ENCODE data around the gene LPCAT4. TPM values are rescaled to one million over a fixed set of nuclear protein-coding genes. Genes with fewer than 3 reads are reported as not detected.

LPCAT4 gene
- total RNA-seq, 1 donor from 2014 or later = 3.1 TPM

- H3K4me3 ChIP-seq (ENCODE audit: low read length in 3 of 3) = no peak overlapping the region
- H3K9me3 ChIP-seq (ENCODE audit: control insufficient read depth in 3 of 3, low read length in 3 of 3) = no peaks in the 10 kb centered on the region
- no peaks in the 10 kb centered on the region for H3K27me3 ChIP-seq (ENCODE audit: control insufficient read depth in 3 of 3, insufficient read depth in 3 of 3, low read length in 3 of 3)
- peaks cover 14 to 15% (median 14%) of the 10 kb centered on the region in 3 donors for H3K4me1 ChIP-seq (ENCODE audit: control insufficient read depth in 3 of 3, insufficient read depth in 3 of 3, low read length in 3 of 3)
- no peak overlapping the region for H3K27ac ChIP-seq (ENCODE audit: low read depth, low read length)
- H3K36me3 ChIP-seq (ENCODE audit: control insufficient read depth in 3 of 3, insufficient read depth in 3 of 3, low read length in 3 of 3) = peaks cover 13 to 36% (median 16%) of the 10 kb centered on the region in 3 donors
- H3K9ac ChIP-seq (ENCODE audit: low read depth in 1 of 3, low read length in 3 of 3) = no peak overlapping the region
These were observed 4.8 kb downstream of the LPCAT4 start for GRCh38 chr15:34362047-34362773.

- Histone ChIP-seq H3K4me3 (ENCODE audit: low read length in 3 of 3) (no peak overlapping the region), H3K9ac (ENCODE audit: low read depth in 1 of 3, low read length in 3 of 3) (peak overlapping the region in 1 of 3 donors; percentile 51), H3K36me3 (ENCODE audit: control insufficient read depth in 3 of 3, insufficient read depth in 3 of 3, low read length in 3 of 3) (peaks cover 16 to 41% (median 16%) of the 10 kb centered on the region in 3 donors), H3K27me3 (ENCODE audit: control insufficient read depth in 3 of 3, insufficient read depth in 3 of 3, low read length in 3 of 3) (no peaks in the 10 kb centered on the region), H3K9me3 (ENCODE audit: control insufficient read depth in 3 of 3, low read length in 3 of 3) (no peaks in the 10 kb centered on the region), H3K4me1 (ENCODE audit: control insufficient read depth in 3 of 3, insufficient read depth in 3 of 3, low read length in 3 of 3) (peaks cover 14 to 15% (median 14%) of the 10 kb centered on the region in 3 donors), H3K27ac (ENCODE audit: low read depth, low read length) (no peak overlapping the region)
These were observed 5.7 kb downstream of the LPCAT4 start for GRCh38 chr15:34361278-34361677.

- H3K27ac ChIP-seq (ENCODE audit: low read depth, low read length) = no peak overlapping the region
- no peaks in the 10 kb centered on the region for H3K27me3 ChIP-seq (ENCODE audit: control insufficient read depth in 3 of 3, insufficient read depth in 3 of 3, low read length in 3 of 3)
- H3K9ac ChIP-seq (ENCODE audit: low read depth in 1 of 3, low read length in 3 of 3) = no peak overlapping the region
- peaks cover 16 to 49% (median 17%) of the 10 kb centered on the region in 3 donors for H3K36me3 ChIP-seq (ENCODE audit: control insufficient read depth in 3 of 3, insufficient read depth in 3 of 3, low read length in 3 of 3)
- H3K9me3 ChIP-seq (ENCODE audit: control insufficient read depth in 3 of 3, low read length in 3 of 3) = no peaks in the 10 kb centered on the region
- H3K4me1 ChIP-seq (ENCODE audit: control insufficient read depth in 3 of 3, insufficient read depth in 3 of 3, low read length in 3 of 3) = peaks cover 5 to 6% (median 5%) of the 10 kb centered on the region in 3 donors
- H3K4me3 ChIP-seq (ENCODE audit: low read length in 3 of 3) = no peak overlapping the region
These were observed 6.7 kb downstream of the LPCAT4 start for GRCh38 chr15:34360298-34360697.

GRCh38 chr15:34359416-34359815, 7.6 kb downstream of the LPCAT4 start:
- Histone ChIP-seq H3K27me3 (ENCODE audit: control insufficient read depth in 3 of 3, insufficient read depth in 3 of 3, low read length in 3 of 3) (no peaks in the 10 kb centered on the region), H3K27ac (ENCODE audit: low read depth, low read length) (no peak overlapping the region), H3K4me3 (ENCODE audit: low read length in 3 of 3) (no peak overlapping the region), H3K9me3 (ENCODE audit: control insufficient read depth in 3 of 3, low read length in 3 of 3) (no peaks in the 10 kb centered on the region), H3K36me3 (ENCODE audit: control insufficient read depth in 3 of 3, insufficient read depth in 3 of 3, low read length in 3 of 3) (peaks cover 20 to 49% (median 21%) of the 10 kb centered on the region in 3 donors), H3K9ac (ENCODE audit: low read depth in 1 of 3, low read length in 3 of 3) (no peak overlapping the region), H3K4me1 (ENCODE audit: control insufficient read depth in 3 of 3, insufficient read depth in 3 of 3, low read length in 3 of 3) (peaks cover 0 to 5% (median 5%) of the 10 kb centered on the region in 3 donors)

GRCh38 chr15:34358948-34359347, 8.0 kb downstream of the LPCAT4 start:
- Histone ChIP-seq H3K9me3 (ENCODE audit: control insufficient read depth in 3 of 3, low read length in 3 of 3) (no peaks in the 10 kb centered on the region), H3K4me3 (ENCODE audit: low read length in 3 of 3) (no peak overlapping the region)

GRCh38 chr15:34358367-34358766, 8.6 kb downstream of the LPCAT4 start:
- H3K27ac ChIP-seq (ENCODE audit: low read depth, low read length) = no peak overlapping the region
- no peak overlapping the region for H3K9ac ChIP-seq (ENCODE audit: low read depth in 1 of 3, low read length in 3 of 3)
- no peaks in the 10 kb centered on the region for H3K9me3 ChIP-seq (ENCODE audit: control insufficient read depth in 3 of 3, low read length in 3 of 3)
- no peak overlapping the region for H3K4me3 ChIP-seq (ENCODE audit: low read length in 3 of 3)
- H3K36me3 ChIP-seq (ENCODE audit: control insufficient read depth in 3 of 3, insufficient read depth in 3 of 3, low read length in 3 of 3) = peaks cover 19 to 49% (median 20%) of the 10 kb centered on the region in 3 donors
- peaks cover 0 to 5% (median 5%) of the 10 kb centered on the region in 3 donors for H3K4me1 ChIP-seq (ENCODE audit: control insufficient read depth in 3 of 3, insufficient read depth in 3 of 3, low read length in 3 of 3)
- no peaks in the 10 kb centered on the region for H3K27me3 ChIP-seq (ENCODE audit: control insufficient read depth in 3 of 3, insufficient read depth in 3 of 3, low read length in 3 of 3)

More at GRCh38 chr15:34358948-34359347, 8.0 kb downstream of the LPCAT4 start:
- Histone ChIP-seq H3K27ac (ENCODE audit: low read depth, low read length) (no peak overlapping the region), H3K36me3 (ENCODE audit: control insufficient read depth in 3 of 3, insufficient read depth in 3 of 3, low read length in 3 of 3) (peaks cover 19 to 49% (median 20%) of the 10 kb centered on the region in 3 donors), H3K4me1 (ENCODE audit: control insufficient read depth in 3 of 3, insufficient read depth in 3 of 3, low read length in 3 of 3) (peaks cover 0 to 5% (median 5%) of the 10 kb centered on the region in 3 donors), H3K27me3 (ENCODE audit: control insufficient read depth in 3 of 3, insufficient read depth in 3 of 3, low read length in 3 of 3) (no peaks in the 10 kb centered on the region), H3K9ac (ENCODE audit: low read depth in 1 of 3, low read length in 3 of 3) (no peak overlapping the region)

GRCh38 chr15:34357653-34358052, 9.3 kb downstream of the LPCAT4 start:
- peaks cover 0 to 5% (median 5%) of the 10 kb centered on the region in 3 donors for H3K4me1 ChIP-seq (ENCODE audit: control insufficient read depth in 3 of 3, insufficient read depth in 3 of 3, low read length in 3 of 3)
- no peak overlapping the region for H3K27ac ChIP-seq (ENCODE audit: low read depth, low read length)
- no peaks in the 10 kb centered on the region for H3K9me3 ChIP-seq (ENCODE audit: control insufficient read depth in 3 of 3, low read length in 3 of 3)
- H3K4me3 ChIP-seq (ENCODE audit: low read length in 3 of 3) = no peak overlapping the region
- H3K9ac ChIP-seq (ENCODE audit: low read depth in 1 of 3, low read length in 3 of 3) = no peak overlapping the region
- no peaks in the 10 kb centered on the region for H3K27me3 ChIP-seq (ENCODE audit: control insufficient read depth in 3 of 3, insufficient read depth in 3 of 3, low read length in 3 of 3)
- H3K36me3 ChIP-seq (ENCODE audit: control insufficient read depth in 3 of 3, insufficient read depth in 3 of 3, low read length in 3 of 3) = peaks cover 19 to 46% (median 20%) of the 10 kb centered on the region in 3 donors

- Histone ChIP-seq H3K4me3 (ENCODE audit: low read length in 3 of 3) (no peak overlapping the region), H3K9me3 (ENCODE audit: control insufficient read depth in 3 of 3, low read length in 3 of 3) (no peaks in the 10 kb centered on the region), H3K36me3 (ENCODE audit: control insufficient read depth in 3 of 3, insufficient read depth in 3 of 3, low read length in 3 of 3) (peaks cover 15 to 34% (median 17%) of the 10 kb centered on the region in 3 donors), H3K4me1 (ENCODE audit: control insufficient read depth in 3 of 3, insufficient read depth in 3 of 3, low read length in 3 of 3) (no peaks in the 10 kb centered on the region), H3K9ac (ENCODE audit: low read depth in 1 of 3, low read length in 3 of 3) (no peak overlapping the region), H3K27ac (ENCODE audit: low read depth, low read length) (no peak overlapping the region), H3K27me3 (ENCODE audit: control insufficient read depth in 3 of 3, insufficient read depth in 3 of 3, low read length in 3 of 3) (no peaks in the 10 kb centered on the region)
These were observed 11.8 kb downstream of the LPCAT4 start for GRCh38 chr15:34355241-34355640.

- H3K9ac ChIP-seq (ENCODE audit: low read depth in 1 of 3, low read length in 3 of 3) = no peak overlapping the region
- H3K27me3 ChIP-seq (ENCODE audit: control insufficient read depth in 3 of 3, insufficient read depth in 3 of 3, low read length in 3 of 3) = no peaks in the 10 kb centered on the region
- H3K9me3 ChIP-seq (ENCODE audit: control insufficient read depth in 3 of 3, low read length in 3 of 3) = no peaks in the 10 kb centered on the region
- H3K36me3 ChIP-seq (ENCODE audit: control insufficient read depth in 3 of 3, insufficient read depth in 3 of 3, low read length in 3 of 3) = peaks cover 9 to 26% (median 14%) of the 10 kb centered on the region in 3 donors
- no peak overlapping the region for H3K4me3 ChIP-seq (ENCODE audit: low read length in 3 of 3)
- no peaks in the 10 kb centered on the region for H3K4me1 ChIP-seq (ENCODE audit: control insufficient read depth in 3 of 3, insufficient read depth in 3 of 3, low read length in 3 of 3)
- H3K27ac ChIP-seq (ENCODE audit: low read depth, low read length) = no peak overlapping the region
These were observed 12.7 kb downstream of the LPCAT4 start for GRCh38 chr15:34354286-34354685.

- H3K4me3 ChIP-seq (ENCODE audit: low read length in 3 of 3) = no peak overlapping the region
- no peaks in the 10 kb centered on the region for H3K27me3 ChIP-seq (ENCODE audit: control insufficient read depth in 3 of 3, insufficient read depth in 3 of 3, low read length in 3 of 3)
- H3K4me1 ChIP-seq (ENCODE audit: control insufficient read depth in 3 of 3, insufficient read depth in 3 of 3, low read length in 3 of 3) = no peaks in the 10 kb centered on the region
- no peaks in the 10 kb centered on the region for H3K9me3 ChIP-seq (ENCODE audit: control insufficient read depth in 3 of 3, low read length in 3 of 3)
- no peak overlapping the region for H3K27ac ChIP-seq (ENCODE audit: low read depth, low read length)
- H3K9ac ChIP-seq (ENCODE audit: low read depth in 1 of 3, low read length in 3 of 3) = no peak overlapping the region
- peaks cover 7 to 21% (median 10%) of the 10 kb centered on the region in 3 donors for H3K36me3 ChIP-seq (ENCODE audit: control insufficient read depth in 3 of 3, insufficient read depth in 3 of 3, low read length in 3 of 3)
These were observed 13.4 kb downstream of the LPCAT4 start for GRCh38 chr15:34353627-34354026.
